PFSK-1 (cell line): Measurements from ENCODE around the gene HYAL1.

Experiments
- FOXP2 ChIP-seq: optimal IDR thresholded peaks from 2 replicates; pipeline ENCODE3; 2011; ENCODE audit warnings: borderline replicate concordance, control low read depth, inconsistent platforms; ENCODE audit not compliant: insufficient read depth; ENCODE audit errors: extremely low read length, extremely low read depth
- POLR2AphosphoS5 ChIP-seq: IDR thresholded peaks from 2 replicates; pipeline ENCODE4 v1.6.1; 2012; ENCODE audit warnings: low read depth, mild to moderate bottlenecking, control low read depth, low read length, moderate library complexity
- SIN3A ChIP-seq: IDR thresholded peaks from 2 replicates; pipeline ENCODE4 v1.6.1; 2012; ENCODE audit warnings: mild to moderate bottlenecking, low read length, moderate library complexity, borderline replicate concordance; ENCODE audit not compliant: insufficient read depth
- TAF1 ChIP-seq: IDR thresholded peaks from 2 replicates; pipeline ENCODE4 v1.6.1; 2012; ENCODE audit warnings: low read length, control low read depth, borderline replicate concordance; ENCODE audit not compliant: insufficient read depth
- TF ChIP-seq, protein P1 (sequence below), 2 experiments: IDR thresholded peaks; 2 replicates each; pipeline versions ENCODE4 v1.6.1 to v1.8.0; 2011 to 2012; ENCODE audit warnings: low read depth in 2 of 2, low read length in 2 of 2, control low read depth in 1 of 2, inconsistent platforms in 1 of 2, mild to moderate bottlenecking in 1 of 2, moderate library complexity in 1 of 2; ENCODE audit not compliant: insufficient read depth in 1 of 2

The HYAL1 gene

GRCh38 chr3:50318615-50319014 lies 15.2 kb upstream of the HYAL1 start:
- TF ChIP-seq TAF1 (no peak), FOXP2 (no peak), POLR2AphosphoS5 (no peak), SIN3A (no peak)
- TF ChIP-seq, protein P1, sequence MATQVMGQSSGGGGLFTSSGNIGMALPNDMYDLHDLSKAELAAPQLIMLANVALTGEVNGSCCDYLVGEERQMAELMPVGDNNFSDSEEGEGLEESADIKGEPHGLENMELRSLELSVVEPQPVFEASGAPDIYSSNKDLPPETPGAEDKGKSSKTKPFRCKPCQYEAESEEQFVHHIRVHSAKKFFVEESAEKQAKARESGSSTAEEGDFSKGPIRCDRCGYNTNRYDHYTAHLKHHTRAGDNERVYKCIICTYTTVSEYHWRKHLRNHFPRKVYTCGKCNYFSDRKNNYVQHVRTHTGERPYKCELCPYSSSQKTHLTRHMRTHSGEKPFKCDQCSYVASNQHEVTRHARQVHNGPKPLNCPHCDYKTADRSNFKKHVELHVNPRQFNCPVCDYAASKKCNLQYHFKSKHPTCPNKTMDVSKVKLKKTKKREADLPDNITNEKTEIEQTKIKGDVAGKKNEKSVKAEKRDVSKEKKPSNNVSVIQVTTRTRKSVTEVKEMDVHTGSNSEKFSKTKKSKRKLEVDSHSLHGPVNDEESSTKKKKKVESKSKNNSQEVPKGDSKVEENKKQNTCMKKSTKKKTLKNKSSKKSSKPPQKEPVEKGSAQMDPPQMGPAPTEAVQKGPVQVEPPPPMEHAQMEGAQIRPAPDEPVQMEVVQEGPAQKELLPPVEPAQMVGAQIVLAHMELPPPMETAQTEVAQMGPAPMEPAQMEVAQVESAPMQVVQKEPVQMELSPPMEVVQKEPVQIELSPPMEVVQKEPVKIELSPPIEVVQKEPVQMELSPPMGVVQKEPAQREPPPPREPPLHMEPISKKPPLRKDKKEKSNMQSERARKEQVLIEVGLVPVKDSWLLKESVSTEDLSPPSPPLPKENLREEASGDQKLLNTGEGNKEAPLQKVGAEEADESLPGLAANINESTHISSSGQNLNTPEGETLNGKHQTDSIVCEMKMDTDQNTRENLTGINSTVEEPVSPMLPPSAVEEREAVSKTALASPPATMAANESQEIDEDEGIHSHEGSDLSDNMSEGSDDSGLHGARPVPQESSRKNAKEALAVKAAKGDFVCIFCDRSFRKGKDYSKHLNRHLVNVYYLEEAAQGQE (IDR thresholded peaks at IDR 0.05; ENCODE audit: insufficient read depth in 1 of 2, low read depth in 2 of 2, low read length in 2 of 2): no peak

DNA sequence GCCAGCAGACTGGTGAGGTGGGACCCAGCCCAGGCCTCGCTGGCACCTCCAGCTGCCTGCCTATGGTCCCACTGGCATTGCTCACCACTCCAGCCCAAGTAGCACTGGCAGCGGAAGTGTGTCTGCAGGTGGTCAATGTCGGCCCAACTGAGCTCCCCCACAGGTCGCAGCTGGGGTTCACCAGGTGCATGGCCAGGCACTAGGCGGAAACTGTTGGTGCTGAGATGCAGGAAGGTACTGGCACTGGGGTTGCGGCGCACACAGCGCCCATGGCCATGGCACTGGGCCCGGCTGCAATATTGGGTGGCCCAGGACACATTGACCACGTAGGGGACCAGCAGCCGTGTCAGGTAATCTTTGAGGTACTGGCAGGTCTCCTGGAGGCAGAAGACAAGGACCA lies 14.8 kb upstream of the HYAL1 start:
- TF ChIP-seq SIN3A (no peak), TAF1 (no peak), POLR2AphosphoS5 (no peak), FOXP2 (no peak)
- TF ChIP-seq, protein P1 (IDR thresholded peaks at IDR 0.05; ENCODE audit: insufficient read depth in 1 of 2, low read depth in 2 of 2, low read length in 2 of 2): no peak

DNA sequence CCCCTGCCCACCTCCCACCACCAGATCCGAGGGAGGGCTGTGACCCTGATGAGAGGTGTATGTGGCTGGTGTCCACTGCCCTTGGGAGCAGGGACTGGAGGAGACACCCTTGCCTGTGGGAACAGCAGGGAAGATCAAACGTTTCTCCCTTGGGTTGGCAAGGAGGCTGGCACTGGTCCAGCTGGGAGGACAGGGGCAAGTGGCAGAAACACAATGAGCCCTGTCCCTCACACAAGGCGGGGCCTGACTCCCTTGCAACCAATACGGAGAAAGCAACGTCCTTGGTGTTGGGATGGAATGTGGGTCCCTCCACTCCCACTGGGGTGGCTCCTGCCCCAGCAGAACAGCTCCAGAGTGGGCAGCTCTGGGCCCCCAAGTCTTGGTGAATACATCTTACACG lies 13.9 kb upstream of the HYAL1 start:
- TF ChIP-seq, protein P1 (IDR thresholded peaks at IDR 0.05; ENCODE audit: insufficient read depth in 1 of 2, low read depth in 2 of 2, low read length in 2 of 2): no peak
- TF ChIP-seq SIN3A (no peak), POLR2AphosphoS5 (no peak), FOXP2 (no peak), TAF1 (no peak)

DNA sequence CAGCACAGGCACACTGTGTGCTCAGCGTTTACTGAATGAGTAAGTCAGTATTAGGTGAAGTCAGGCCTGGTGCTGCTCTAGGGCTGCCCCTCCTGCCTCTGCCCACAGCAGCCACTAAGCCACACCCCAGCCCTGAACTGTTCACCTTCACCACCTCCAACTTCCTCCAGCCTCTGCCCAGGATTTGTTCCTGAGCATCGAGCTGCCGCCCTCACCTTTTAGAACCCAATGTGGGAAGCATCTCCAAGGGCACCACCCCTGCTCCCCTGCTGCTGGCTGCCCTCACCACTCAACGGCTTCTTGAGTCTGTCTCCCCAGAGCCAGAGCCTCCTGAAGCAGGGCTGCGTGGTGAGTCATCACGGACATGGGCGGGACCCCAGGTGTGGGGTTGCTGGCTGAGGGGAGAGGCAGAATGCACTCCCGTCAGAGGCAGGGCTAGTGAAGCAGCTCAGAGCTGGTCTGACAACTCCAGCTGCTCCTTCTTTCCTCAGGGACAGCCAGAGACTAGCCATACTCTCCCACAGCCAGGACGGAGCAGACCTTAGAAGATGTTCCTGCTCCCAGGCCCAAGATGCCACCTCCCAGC lies 13.4 kb upstream of the HYAL1 start:
- TF ChIP-seq, protein P1 (IDR thresholded peaks at IDR 0.05; ENCODE audit: insufficient read depth in 1 of 2, low read depth in 2 of 2, low read length in 2 of 2): no peak
- no peak for TF ChIP-seq POLR2AphosphoS5
- TF ChIP-seq SIN3A: no peak
- TF ChIP-seq FOXP2: no peak
- TF ChIP-seq TAF1: no peak
